Mesendoderm (in vitro differentiated cells): Measurements from ENCODE around the gene ZNF790.
"Not testable (repeated sequence)": the region's sequence is repeated elsewhere in the genome, so short reads cannot be mapped to it uniquely, and the experiment has no call there.

ENCODE experiments used
- DNase-seq: peaks from one replicate; pipeline ENCODE4 v3.0.0; 2013
- H2AK5ac ChIP-seq: 2 replicates; pipeline ENCODE4 v1.6.1; 2013; ENCODE audit warnings: low read length, inconsistent platforms
- H2BK120ac ChIP-seq: 2 replicates; pipeline ENCODE4 v1.6.1; 2013; ENCODE audit warnings: low read depth, mild to moderate bottlenecking, low read length, moderate library complexity, mixed read lengths
- H2BK15ac ChIP-seq: replicated peaks from 2 replicates; pipeline ENCODE4 v1.6.1; 2013; ENCODE audit warnings: low read depth, mild to moderate bottlenecking, moderate library complexity
- H2BK5ac ChIP-seq: 2 replicates; pipeline ENCODE4 v1.6.1; 2013; ENCODE audit warnings: low read length, inconsistent platforms
- H3K18ac ChIP-seq: 2 replicates; pipeline ENCODE4 v1.6.1; 2013; ENCODE audit warnings: mild to moderate bottlenecking, low read length, mixed read lengths
- H3K23ac ChIP-seq: one replicate; pipeline ENCODE4 v1.6.1; 2013; ENCODE audit warnings: low read length
- H3K27ac ChIP-seq: 2 replicates; pipeline ENCODE4 v1.5.1; 2013; ENCODE audit warnings: low read depth, mild to moderate bottlenecking, inconsistent platforms, low read length, moderate library complexity
- H3K27me3 ChIP-seq: 2 replicates; pipeline ENCODE4 v1.6.1; 2013; ENCODE audit warnings: low read length, control low read depth, mild to moderate bottlenecking, inconsistent platforms; ENCODE audit not compliant: insufficient read depth, poor library complexity
- H3K36me3 ChIP-seq: 2 replicates; pipeline ENCODE4 v1.6.1; 2013; ENCODE audit warnings: low read length, inconsistent platforms; ENCODE audit not compliant: control insufficient read depth, insufficient read depth
- H3K4ac ChIP-seq: one replicate; pipeline ENCODE4 v1.6.1; 2013; ENCODE audit warnings: low read depth, mild to moderate bottlenecking, low read length, moderate library complexity
- H3K4me1 ChIP-seq: 2 replicates; pipeline ENCODE4 v1.6.1; 2013; ENCODE audit warnings: low read depth, low read length, inconsistent platforms; ENCODE audit not compliant: control insufficient read depth
- H3K4me2 ChIP-seq: 2 replicates; pipeline ENCODE4 v1.6.1; 2013; ENCODE audit warnings: low read length
- H3K4me3 ChIP-seq: 2 replicates; pipeline ENCODE4 v1.5.1; 2013; ENCODE audit warnings: mild to moderate bottlenecking, low read length
- H3K56ac ChIP-seq: one replicate; pipeline ENCODE4 v1.6.1; 2013; ENCODE audit warnings: low read length
- H3K79me1 ChIP-seq: 2 replicates; pipeline ENCODE4 v1.6.1; 2013; ENCODE audit warnings: low read length, inconsistent platforms
- H3K79me2 ChIP-seq: 2 replicates; pipeline ENCODE4 v1.6.1; 2013; ENCODE audit warnings: mild to moderate bottlenecking, low read length; ENCODE audit not compliant: control insufficient read depth, insufficient read depth
- H3K9ac ChIP-seq: 2 replicates; pipeline ENCODE4 v1.6.1; 2013; ENCODE audit warnings: low read length, inconsistent platforms
- H4K5ac ChIP-seq: one replicate; pipeline ENCODE4 v1.6.1; 2013; ENCODE audit warnings: low read length
- H4K8ac ChIP-seq: one replicate; pipeline ENCODE4 v1.6.1; 2013; ENCODE audit warnings: low read depth, mild to moderate bottlenecking, control low read depth, low read length, moderate library complexity
- WGBS: extraction: QIAGEN DNeasy Blood & Tissue Kit; methylation state at CpG from one replicate; pipeline ENCODE4 v1.1.7; 2013; ENCODE audit warnings: low lambda C conversion rate, missing lambda C conversion rate; ENCODE audit not compliant: insufficient coverage; ENCODE audit errors: extremely low coverage; 5-methylcytosine and 5-hydroxymethylcytosine counted together

The ZNF790 gene

GRCh38 chr19:36791420-36792141 is 46.6 kb downstream of the ZNF790 start:
- H3K79me1 ChIP-seq, H3K4me3 ChIP-seq, H2AK5ac ChIP-seq, H3K4ac ChIP-seq, H2BK15ac ChIP-seq, H4K5ac ChIP-seq, H2BK120ac ChIP-seq, H3K27ac ChIP-seq, H3K36me3 ChIP-seq, H3K27me3 ChIP-seq, H3K4me2 ChIP-seq, H3K4me1 ChIP-seq, H3K23ac ChIP-seq, H4K8ac ChIP-seq, H3K18ac ChIP-seq, H2BK5ac ChIP-seq, H3K56ac ChIP-seq, H3K79me2 ChIP-seq, H3K9ac ChIP-seq: not testable (repeated sequence)
- peak; percentile 89 for DNase-seq
- no CpG with 5 or more reads among the region's 34 CpGs for WGBS

DNA sequence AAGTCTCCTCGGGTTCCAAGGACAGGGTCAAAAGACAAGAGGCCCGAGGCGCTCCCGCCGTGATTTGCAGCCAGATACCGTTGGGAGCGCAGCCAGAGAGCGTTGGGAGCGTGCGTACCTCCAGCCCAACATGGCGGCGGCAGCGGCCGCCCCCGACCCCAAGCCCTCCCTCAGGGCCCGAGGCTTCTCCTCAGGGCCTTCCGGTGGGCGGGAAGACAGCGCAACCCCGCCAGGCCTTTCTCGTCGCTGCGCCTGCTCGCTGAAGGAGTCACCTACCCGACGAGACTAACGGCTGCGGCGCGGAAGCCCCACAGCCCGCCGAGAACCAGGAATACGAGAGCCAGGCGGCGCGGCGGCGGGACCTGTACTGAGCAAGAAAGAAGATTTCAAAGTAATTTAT is 62.4 kb downstream of the ZNF790 start:
- H3K27ac ChIP-seq: peak overlapping the region; percentile 53
- no peak overlapping the region for H2BK5ac ChIP-seq
- no peak overlapping the region for H3K9ac ChIP-seq
- no peak overlapping the region for H3K23ac ChIP-seq
- H3K4me2 ChIP-seq: no peak overlapping the region
- H3K4me1 ChIP-seq: no peaks in the 10 kb centered on the region
- DNase-seq: no peak
- no peak overlapping the region for H3K56ac ChIP-seq
- no peaks in the 10 kb centered on the region for H3K36me3 ChIP-seq
- no peak overlapping the region for H3K18ac ChIP-seq
- H4K8ac ChIP-seq: no peak overlapping the region
- H3K79me2 ChIP-seq: peaks cover 14% of the 10 kb centered on the region
- peaks cover 1% of the 10 kb centered on the region for H3K79me1 ChIP-seq
- H2BK15ac ChIP-seq: no peak overlapping the region
- H3K4me3 ChIP-seq: no peak overlapping the region
- no peak overlapping the region for H3K4ac ChIP-seq
- WGBS: no CpG with 5 or more reads among the region's 38 CpGs
- no peak overlapping the region for H2BK120ac ChIP-seq
- H3K27me3 ChIP-seq: no peaks in the 10 kb centered on the region
- H4K5ac ChIP-seq: no peak overlapping the region
- no peak overlapping the region for H2AK5ac ChIP-seq

GRCh38 chr19:36773223-36773579 is 65.0 kb downstream of the ZNF790 start:
- H2BK15ac ChIP-seq: no peak overlapping the region

DNA sequence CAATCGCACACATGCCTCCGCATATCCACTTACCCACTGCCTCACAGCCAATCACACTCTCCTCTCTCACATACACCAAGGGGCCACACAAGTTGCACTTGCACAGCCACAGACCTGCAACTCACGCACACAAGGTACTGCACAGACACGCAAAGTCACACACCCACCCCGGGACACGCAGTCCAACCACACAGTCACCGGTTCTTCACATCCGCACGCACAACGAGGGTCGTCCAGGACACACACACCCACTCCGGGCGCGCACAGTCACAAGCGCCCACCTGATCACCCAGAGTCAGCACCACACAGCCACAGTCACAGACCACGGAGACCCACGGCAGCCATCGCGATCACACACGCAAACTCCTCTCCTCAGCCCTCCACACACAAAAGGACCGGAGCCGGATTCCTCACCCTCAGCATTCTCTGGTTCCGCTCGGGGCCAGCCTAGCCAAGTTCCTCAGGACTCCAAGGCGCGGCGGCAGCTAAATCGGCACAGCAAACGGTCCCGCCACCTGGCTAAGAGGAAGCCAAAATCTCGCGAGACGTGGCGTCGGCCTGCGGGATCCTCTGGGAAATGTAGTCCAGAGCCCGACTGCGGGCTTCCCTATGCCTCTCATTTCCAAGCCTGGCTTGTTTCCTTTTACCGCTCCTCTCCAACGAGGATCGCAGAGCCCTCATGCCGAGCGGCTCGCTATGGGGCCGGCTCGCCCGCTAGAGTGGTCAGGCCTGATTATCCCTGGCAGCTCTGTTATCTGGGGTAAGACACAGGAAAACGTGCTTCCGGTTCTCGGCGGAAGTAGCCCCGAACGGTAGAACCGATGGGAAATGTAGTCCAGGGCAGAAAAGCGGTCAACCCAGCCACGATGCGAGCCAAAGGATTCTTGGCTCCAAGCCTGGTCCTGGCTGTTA is 65.6 kb downstream of the ZNF790 start, which contains the start of gene ZNF850:
TSS of gene ZNF850 (minus strand) at position 497 of the 912 bp plus-strand sequence. CDS start 10,201 bp downstream, outside the sequence.
- Histone ChIP-seq H3K56ac (peak within 1 kb of the TSS; percentile 98), H3K79me1 (peaks cover 3% of the 10 kb centered on the region), H2BK120ac (no peak within 1 kb of the TSS), H3K9ac (peak within 1 kb of the TSS; percentile 96), H3K79me2 (peaks cover 36% of the 10 kb centered on the region), H4K5ac (no peak within 1 kb of the TSS), H3K4me3 (peak within 1 kb of the TSS; percentile 93), H3K4me1 (no peaks in the 10 kb centered on the region), H2BK15ac (no peak within 1 kb of the TSS), H4K8ac (no peak within 1 kb of the TSS), H3K4ac (peak within 1 kb of the TSS; percentile 83), H3K27me3 (no peaks in the 10 kb centered on the region), H3K27ac (peak within 1 kb of the TSS; percentile 87), H3K18ac (peak within 1 kb of the TSS; percentile 72), H3K23ac (no peak within 1 kb of the TSS), H2BK5ac (peak within 1 kb of the TSS; percentile 58), H2AK5ac (peak within 1 kb of the TSS; percentile 70), H3K4me2 (peak within 1 kb of the TSS; percentile 77), H3K36me3 (no peaks in the 10 kb centered on the region)
- peak; percentile 97 for DNase-seq
- WGBS: no CpG with 5 or more reads among the region's 57 CpGs

More at GRCh38 chr19:36773223-36773579, 65.0 kb downstream of the ZNF790 start:
- no CpG with 5 or more reads among the region's 15 CpGs for WGBS
- Histone ChIP-seq H3K9ac (peak overlapping the region; percentile 67), H3K4me2 (peak overlapping the region; percentile 34), H4K8ac (no peak overlapping the region), H3K4ac (no peak overlapping the region), H3K4me3 (peak overlapping the region; percentile 81), H3K36me3 (no peaks in the 10 kb centered on the region), H3K79me1 (peaks cover 3% of the 10 kb centered on the region), H2BK120ac (no peak overlapping the region), H3K23ac (no peak overlapping the region), H4K5ac (no peak overlapping the region), H3K27me3 (no peaks in the 10 kb centered on the region), H3K4me1 (no peaks in the 10 kb centered on the region), H3K79me2 (peaks cover 32% of the 10 kb centered on the region), H2BK5ac (no peak overlapping the region), H3K18ac (no peak overlapping the region), H3K27ac (no peak overlapping the region), H2AK5ac (no peak overlapping the region), H3K56ac (peak overlapping the region; percentile 82)
- DNase-seq: no peak

DNA sequence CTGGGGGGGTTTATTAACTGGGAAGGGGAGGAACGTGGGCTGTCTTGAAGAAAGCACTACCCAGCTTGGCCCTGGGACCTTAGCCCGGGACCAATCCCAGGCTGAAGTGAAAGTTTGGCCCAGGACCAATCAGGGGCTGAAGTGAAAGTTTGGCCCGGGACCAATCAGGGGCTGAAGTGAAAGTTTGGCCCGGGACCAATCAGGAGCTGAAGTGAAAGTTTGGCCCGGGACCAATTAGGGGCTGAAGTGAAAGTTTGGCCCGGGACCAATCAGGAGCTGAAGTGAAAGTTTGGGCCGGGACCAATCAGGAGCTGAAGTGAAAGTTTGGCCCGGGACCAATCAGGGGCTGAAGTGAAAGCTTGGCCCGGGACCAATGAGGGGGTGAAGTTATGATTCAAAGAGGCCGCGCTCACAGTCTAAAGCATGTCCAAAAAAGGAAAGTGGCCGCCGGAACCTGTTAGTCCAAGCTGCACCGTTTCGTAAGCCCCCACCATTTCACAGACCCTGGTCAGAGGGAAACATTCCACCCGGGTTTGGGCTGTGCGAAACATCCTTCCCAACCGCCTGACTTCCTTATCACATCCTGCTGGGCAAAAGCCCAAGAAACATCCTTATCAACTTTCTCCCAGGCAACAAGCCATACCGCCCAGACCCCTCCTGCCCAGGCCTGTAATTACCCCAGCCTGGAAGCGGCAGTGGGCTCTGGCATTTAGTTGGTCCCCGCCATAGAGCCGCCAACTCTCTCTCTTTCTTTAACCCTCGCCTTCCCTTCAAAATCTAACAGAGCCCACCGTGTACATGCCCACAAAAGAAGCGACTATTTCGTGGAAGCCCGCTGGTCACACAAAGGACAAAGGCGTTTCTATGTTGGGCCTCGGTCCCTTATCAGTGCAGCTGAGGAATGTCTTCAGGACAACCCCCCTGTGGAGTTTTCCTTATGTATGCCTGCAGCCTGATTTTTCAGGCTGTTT is 66.6 kb downstream of the ZNF790 start:
- Histone ChIP-seq H3K27me3 (no peaks in the 10 kb centered on the region), H3K4me2 (peak overlapping the region; percentile 77), H3K4ac (peak overlapping the region; percentile 83), H3K18ac (no peak overlapping the region), H2AK5ac (no peak overlapping the region), H3K56ac (peak overlapping the region; percentile 98), H2BK5ac (no peak overlapping the region), H3K9ac (peak overlapping the region; percentile 96), H3K23ac (no peak overlapping the region), H2BK15ac (no peak overlapping the region), H2BK120ac (no peak overlapping the region), H3K4me3 (peak overlapping the region; percentile 93), H3K27ac (peak overlapping the region; percentile 87), H3K79me2 (peaks cover 41% of the 10 kb centered on the region), H4K5ac (no peak overlapping the region), H3K36me3 (no peaks in the 10 kb centered on the region), H4K8ac (no peak overlapping the region), H3K79me1 (peaks cover 3% of the 10 kb centered on the region), H3K4me1 (no peaks in the 10 kb centered on the region)
- peak; percentile 95 for DNase-seq
- no CpG with 5 or more reads among the region's 29 CpGs for WGBS
